NCI-H2196 treated with DMSO at 0.1 percent for 48 hours (cell line): ENCODE data around the gene NKRF.
A peak's percentile ranks its signal among the peaks of the same experiment; 100 is the strongest.

Experiments
- DNase-seq: peaks from one replicate; lab custom pipeline; 2025; ENCODE audit not compliant: unreplicated experiment; lab: John Stamatoyannopoulos, UW

NKRF gene

GRCh38 chrX:119617517-119618164 lies 11.4 kb upstream of the NKRF start:
- DNase-seq, result no peak

GRCh38 chrX:119614776-119615175 lies 8.6 kb upstream of the NKRF start:
- DNase-seq, result no peak

- no peak for DNase-seq
These were observed 780 bp upstream of the NKRF start for GRCh38 chrX:119607018-119607389.

GRCh38 chrX:119605464-119606279 lies 552 bp downstream of the NKRF start:
- DNase-seq, result no peak

- DNase-seq, result no peak
These were observed 1.3 kb downstream of the NKRF start for GRCh38 chrX:119604766-119605463.

GRCh38 chrX:119602701-119603255 lies 3.4 kb downstream of the NKRF start:
- DNase-seq, result no peak

- DNase-seq, result no peak
These were observed 16.4 kb downstream of the NKRF start for GRCh38 chrX:119589810-119590209.

- no peak for DNase-seq
These were observed 22.7 kb downstream of the NKRF start for GRCh38 chrX:119583431-119584059.

GRCh38 chrX:119579414-119579813 lies 26.8 kb downstream of the NKRF start:
- no peak for DNase-seq

GRCh38 chrX:119574394-119575266 lies 31.6 kb downstream of the NKRF start, which contains the start of gene UBE2A:
Gene UBE2A (plus strand): TSS chrX:119574563. CDS start chrX:119574712, 149 bp downstream.
- DNase-seq, result peak; percentile 54

GRCh38 chrX:119573840-119574393 lies 32.3 kb downstream of the NKRF start:
- DNase-seq, result no peak

GRCh38 chrX:119573222-119573621 lies 33.0 kb downstream of the NKRF start:
- no peak for DNase-seq

- no peak for DNase-seq
These were observed 35.8 kb downstream of the NKRF start for GRCh38 chrX:119570351-119570835.

- peak; percentile 60 for DNase-seq
These were observed 41.0 kb downstream of the NKRF start, which contains the start of gene STEEP1 for GRCh38 chrX:119565107-119565663. Gene STEEP1 (minus strand): TSS chrX:119565409. CDS start chrX:119565355, 54 bp downstream.

- DNase-seq, result no peak
These were observed 53.7 kb downstream of the NKRF start for GRCh38 chrX:119552508-119552907.

GRCh38 chrX:119549327-119550016 lies 56.8 kb downstream of the NKRF start:
- no peak for DNase-seq

- DNase-seq, result no peak
These were observed 65.0 kb downstream of the NKRF start for GRCh38 chrX:119541188-119541587.

- no peak for DNase-seq
These were observed 66.4 kb downstream of the NKRF start for GRCh38 chrX:119539872-119540271.
